D341Med (cell line): ENCODE results near the gene PDHX.
"Not testable (repeated sequence)": the region's sequence is repeated elsewhere in the genome, so short reads cannot be mapped to it uniquely, and the experiment has no call there.

Source experiments
- DNase-seq: peaks from one replicate; pipeline ENCODE4 v3.0.0; 2012; ENCODE audit warnings: low spot score

Gene PDHX

DNA sequence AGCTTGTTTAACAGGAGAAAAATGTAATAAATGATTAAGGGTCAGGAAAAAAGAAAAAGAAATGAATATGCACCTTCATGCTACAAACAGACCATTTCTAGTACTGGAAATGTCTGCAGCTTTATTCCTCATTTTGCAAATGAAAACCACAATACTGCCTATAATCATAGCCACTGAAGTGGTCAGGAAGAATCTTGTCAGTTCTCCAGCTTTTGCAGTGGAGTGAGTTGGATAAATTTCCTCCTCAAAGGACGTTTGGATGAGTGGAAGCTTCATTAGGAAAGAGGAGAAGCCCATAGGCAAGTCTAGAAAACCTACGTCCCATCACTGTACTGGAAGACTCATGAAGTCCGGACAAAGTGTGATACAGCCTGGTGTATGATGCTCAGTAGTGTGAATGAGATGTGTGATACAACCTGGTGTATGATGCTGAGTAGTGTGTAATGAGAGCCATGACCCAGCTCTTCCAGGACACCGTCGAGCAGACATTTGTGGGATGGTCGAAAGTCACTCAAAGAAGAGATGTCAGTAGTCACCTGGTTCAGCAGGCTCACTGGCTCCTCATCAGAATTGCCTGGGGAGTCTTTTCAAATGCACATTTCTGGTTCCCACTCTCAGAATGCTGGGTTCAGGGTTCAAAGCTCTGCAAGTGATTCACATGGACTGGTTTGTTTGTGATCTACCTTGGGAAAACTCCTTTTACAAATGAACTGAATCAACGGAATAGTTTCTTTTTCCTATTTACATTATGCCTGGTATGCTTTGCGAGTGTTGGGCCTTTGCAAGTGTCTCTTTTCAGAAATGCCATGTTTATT, 101.3 kb downstream of the PDHX start:
- no peak for DNase-seq

DNA sequence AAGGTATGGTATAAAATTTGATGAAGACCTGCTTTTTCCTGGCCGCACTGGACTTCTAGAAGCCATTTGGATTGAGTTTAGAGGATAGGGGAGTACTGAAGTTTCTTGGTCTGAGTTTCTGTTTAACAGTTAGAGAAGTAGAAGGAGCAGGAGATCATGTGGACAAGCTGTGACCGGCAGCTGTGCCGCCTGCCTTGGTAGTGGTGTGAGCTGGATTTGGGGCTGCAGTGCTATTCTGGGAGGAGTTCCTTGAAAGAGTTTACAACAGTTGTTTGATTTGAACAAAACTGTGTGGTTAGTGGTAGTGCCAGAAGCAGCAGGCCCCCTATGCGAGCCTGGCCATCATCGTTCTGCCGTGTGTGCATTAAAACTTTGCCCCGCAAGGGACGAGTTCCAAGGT, 105.2 kb downstream of the PDHX start:
- no peak for DNase-seq

DNA sequence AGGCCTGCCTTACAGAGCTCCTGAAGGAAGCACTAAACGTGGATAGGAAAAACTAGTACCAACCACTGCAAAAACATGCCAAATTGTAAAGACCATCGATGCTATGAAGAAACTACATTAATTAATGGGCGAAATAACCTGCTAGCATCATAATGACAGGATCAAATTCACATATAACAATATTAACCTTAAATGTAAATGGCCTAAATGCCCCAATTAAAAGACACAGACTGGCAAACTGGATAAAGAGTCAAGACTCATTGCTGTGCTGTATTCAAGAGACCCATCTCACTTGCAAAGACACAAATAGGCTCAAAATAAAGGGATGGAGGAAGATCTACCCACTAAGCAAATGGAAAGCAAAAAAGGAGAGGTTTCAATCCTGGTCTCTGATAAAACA, 107.5 kb downstream of the PDHX start:
- DNase-seq = not testable (repeated sequence)

DNA sequence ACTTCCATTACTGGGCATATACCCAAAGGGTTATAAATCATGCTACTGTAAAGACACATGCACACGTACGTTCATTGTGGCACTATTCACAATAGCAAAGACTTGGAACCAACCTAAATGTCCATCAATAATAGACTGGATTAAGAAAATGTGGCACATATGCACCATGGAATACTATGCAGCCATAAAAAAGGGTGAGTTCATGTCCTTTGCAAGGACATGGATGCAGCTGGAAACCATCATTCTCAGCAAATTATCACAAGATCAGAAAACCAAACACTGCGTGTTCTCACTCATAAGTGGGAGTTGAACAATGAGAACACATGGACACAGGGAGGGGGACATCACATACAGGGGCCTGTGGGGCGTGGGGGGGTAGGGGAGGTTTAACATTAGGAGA, 111.6 kb downstream of the PDHX start:
- not testable (repeated sequence) for DNase-seq

DNA sequence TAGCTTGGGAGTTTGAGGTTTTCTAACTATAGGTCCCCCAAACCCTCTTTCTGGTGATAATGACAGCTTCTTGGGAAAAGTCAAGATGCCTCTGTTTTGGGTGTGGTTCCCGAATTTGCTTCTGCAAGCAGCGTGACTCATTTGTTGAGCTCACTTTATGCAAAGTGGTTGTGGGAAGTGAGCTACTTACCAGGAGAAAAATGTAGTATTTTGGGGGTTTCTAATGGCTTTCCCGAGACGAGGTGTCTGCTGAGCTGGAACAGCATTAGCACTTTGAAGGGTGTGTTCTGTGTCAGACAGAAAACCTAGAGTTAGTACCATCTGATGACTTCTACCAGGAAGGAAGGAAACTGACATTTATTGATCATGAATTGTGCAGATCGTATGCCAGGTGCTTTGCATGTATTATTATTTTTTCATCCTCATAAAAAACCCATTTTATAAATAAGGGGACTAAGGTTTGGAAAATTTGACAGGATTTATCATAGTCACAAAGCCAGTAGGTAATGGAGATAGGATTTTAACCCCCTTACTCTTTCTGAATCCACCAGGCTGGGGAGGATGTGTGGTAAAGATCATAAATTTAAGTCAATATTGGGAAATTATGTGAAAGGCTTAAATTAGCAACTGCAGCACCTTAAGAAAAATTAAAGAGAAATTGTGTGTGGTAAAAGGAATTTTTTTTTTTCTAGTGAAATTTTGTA, 113.7 kb downstream of the PDHX start:
- no peak for DNase-seq

DNA sequence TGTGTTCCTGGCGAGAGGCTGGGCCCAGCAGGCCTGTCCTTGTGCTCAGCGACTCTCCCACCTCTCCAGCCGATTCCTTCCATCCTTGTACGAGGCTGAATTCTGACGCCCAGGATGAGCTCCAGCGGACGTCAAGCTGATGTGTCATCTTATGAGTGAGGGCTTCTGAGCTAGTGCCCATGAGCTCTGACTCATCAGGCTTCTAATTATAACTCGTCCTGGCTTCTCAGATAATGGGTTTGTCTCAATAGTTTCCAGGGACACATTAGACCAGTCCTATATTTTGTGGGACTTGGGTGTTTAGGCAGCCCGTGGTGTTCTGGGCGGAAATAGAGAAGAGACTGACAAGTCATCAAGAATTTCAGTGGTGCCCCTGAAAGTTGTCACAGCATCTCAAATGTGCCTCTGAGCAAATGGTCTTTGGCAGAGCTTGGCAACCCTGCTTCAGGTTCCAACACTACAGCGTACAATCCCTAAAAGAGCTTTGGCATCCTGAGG, 114.3 kb downstream of the PDHX start:
- DNase-seq = no peak

DNA sequence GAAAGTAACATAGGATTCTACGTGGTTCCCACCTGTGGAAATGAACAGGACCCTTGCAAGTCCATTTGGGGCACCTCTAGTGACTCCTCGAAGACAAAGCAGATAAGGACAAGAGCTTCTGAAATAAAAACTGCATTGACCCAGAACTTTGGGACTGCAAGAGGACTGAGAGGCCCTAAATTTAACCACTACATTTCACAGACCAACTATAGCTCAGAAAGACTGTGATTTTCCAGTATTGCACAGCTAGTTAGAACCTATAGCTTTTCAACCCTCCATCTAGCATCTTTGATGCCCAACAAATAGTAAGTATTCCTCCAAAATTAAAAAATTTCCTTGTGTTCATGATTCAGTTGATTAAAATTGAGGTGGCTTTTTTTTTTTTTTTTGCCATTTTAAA, 114.9 kb downstream of the PDHX start:
- no peak for DNase-seq

DNA sequence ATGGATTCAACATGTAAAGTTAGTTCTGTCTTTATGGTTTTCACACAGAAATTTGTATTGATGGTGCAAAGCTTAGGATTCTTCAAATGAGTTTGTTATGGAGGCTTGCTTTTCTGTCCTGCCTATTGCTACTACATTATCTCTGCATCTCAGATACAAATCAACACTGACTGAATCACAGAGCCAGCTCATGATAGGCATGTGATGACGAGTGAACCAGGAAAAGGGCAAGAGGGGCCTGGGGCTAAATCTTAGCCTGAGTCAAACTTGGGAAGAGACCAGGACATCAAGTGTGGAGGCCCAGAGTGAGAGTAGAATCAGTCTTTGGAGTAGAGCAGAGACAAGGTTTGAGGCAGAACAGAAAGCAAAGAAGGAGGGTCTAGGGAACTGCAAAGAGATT, 115.4 kb downstream of the PDHX start:
- DNase-seq = no peak

DNA sequence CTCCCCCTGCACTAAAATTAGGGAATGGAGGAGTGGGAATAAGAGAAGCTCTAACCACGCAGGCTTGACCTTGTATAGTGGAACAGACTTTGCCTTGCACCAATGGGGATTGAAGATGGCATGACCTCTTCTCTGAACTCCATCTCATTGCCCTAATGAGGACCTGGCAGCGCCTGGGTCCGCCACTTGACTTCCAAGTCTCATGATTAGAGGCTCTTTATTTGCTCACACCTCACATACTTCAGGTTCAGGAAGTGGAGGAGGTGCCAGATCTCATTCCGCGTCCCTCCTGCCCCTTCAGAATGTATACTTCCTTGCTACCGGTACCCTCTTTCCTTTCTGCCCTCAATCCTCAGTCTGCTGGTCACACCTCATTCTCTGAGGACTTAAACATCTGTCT, 116.6 kb downstream of the PDHX start:
- DNase-seq = no peak

DNA sequence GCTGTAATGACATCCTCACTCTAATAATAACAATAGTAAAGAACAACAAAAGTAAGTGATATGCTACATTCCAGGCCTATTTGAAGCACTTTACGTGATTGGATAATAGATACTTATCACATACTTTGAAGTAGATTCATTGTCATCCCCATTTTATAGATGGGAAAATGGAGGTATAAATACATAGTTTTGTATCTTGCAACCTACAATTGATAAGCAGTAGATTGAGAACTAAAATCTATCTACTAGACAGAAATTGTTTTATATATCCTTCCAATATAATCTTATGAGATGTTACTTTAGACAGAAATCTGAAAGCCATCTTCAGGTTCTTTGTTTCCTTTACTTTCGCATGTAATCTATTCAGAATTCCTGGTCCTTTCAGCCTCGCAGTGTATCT, 118.0 kb downstream of the PDHX start:
- DNase-seq = no peak

DNA sequence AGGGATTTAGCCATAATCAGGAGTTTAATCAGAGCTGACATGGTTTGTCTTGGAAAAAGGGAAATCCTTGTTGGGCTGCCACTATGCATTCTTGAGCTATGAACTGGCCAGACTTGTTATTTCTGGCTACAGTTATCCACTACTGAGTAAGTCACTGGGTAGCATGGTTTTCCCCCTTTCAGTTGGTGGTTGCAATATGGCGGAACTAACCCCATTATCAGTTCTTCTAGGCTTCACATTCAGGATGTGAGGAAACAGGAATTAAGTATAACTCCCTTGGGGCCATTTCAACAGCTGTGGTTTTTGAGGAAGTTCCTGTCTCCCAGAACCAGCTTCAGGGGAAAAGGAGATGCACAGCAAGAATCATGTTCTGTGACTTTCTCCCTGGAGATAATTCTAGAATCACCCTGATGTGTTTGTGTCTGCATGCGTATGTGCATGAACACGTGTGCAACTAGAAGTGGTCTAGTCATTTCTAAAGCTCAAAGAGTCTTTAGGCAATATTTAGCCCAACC, 119.5 kb downstream of the PDHX start:
- DNase-seq = no peak

DNA sequence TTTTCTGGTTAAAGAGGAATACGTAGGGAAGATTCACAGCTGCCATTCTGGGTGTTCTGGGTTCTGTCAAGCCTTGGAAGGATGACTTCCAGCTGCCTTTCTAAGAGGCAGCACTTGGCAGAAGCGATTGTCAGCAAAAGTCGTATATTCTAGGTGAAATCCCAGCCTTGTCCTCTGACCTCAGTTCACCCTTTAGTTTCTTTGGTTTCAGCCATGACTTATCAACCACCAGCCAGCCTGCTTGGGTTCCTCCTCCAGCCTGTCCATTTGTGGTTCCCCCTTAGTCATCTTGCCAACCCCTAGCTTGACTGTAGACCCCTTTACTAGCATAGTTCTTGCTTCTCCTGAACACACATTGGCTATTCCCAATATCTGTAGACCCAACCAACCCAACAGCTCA, 120.2 kb downstream of the PDHX start:
- no peak for DNase-seq

DNA sequence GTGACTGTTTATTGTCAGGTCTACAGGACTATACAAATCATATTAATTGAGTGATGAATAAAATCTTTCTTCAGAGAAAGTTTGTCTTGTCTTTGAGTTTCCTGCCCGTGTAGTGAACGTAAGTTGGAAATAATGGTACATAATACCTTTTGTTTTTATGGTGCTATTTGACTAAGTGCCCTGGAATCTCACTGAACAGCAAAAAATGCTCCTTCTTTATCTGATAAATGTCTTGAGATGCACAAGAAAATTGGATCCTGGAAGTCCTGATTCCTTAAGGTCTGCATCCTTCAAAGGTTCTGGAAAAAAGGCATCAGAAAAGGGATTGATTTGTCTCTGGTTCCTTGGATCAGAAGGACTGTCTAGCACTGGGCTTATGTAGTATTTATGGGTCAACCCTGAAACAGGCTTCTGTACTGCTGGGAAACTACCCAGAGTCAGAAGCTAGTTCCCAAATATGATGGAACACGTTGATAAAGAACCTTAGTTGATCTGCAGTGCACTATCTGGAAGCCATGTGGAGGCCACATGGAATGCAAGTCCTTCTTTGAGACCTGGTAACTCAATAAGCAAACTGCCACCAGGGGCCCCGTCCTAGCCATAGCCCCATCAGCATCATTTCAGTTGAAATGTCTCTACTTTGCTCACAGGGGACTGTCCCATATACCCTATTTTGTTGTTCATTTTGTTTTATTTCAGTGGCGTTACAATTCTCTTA, 122.0 kb downstream of the PDHX start:
- DNase-seq = no peak

DNA sequence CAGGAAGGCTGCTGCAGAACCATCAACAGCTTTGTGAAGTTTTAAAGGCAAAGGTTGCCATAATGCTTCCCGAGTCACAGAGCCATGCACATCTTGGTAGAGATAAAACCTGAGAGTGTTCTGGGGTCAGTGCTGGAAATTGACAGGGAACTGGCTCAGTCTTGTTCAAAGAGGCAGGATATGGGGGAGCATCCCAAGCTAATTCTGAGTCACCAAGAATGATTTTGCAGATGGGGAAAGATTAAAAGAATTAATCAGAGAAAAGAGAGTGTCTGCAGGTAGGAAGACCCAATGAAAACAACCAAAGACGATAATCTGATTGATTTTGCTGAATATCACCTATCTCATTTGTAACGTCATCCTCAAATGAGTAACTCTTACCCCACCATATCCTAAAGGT, 122.7 kb downstream of the PDHX start:
- DNase-seq = no peak

DNA sequence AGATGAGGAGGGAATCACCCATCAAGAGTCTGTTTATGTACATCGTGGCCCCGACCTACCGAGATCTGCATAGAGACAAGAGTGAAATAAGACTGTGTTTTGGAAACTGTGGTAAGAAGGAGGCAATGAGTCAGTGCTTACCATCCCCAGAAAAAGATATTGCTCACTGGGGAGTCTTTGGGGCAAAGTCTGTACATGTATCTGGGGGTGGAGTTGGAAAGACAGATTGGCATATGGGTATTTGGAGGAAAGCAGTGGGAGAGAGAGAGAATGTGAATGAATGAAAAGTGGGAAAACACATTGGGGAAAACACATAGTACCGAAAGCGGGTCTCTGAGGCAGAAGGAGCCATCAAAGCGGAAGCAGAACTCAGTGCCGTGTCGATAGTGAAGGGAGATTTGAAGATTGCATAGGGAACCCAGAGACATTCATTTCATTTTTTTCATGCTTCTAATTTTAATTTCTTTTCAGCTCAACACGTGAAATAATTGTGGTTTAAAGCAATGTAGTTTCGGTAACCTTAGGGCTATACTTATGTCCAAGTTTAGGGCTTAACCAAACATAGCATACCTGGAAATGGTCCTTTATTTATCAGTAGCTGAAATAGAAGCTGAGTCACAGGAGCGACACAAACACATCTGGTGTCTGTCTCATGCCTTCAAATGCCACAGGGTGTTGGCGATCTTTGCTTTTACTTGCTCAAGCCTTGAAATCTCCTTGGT, 124.0 kb downstream of the PDHX start:
- DNase-seq = no peak

DNA sequence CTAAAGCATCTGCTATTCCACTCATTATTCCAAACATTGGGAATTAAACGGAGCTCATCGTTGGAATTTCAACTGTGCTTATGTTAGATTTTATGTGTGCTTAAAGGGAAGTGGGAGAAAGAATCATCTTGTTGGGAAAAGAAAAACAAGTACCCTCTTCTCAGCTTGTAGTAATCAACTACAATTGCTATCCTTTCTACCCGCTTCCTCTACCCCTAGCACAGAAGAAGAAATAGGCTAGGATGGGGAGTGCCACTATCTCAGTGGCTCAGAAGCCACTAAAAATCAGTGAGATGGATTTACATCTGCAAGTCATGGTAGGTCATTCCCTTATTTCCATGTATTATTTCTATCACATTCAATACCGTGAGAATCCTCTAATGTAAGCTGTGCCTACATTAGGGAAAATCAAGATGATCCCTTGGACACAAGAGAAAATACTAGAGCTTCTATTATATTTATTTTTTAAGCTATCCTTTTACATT, 124.7 kb downstream of the PDHX start:
- DNase-seq = no peak

DNA sequence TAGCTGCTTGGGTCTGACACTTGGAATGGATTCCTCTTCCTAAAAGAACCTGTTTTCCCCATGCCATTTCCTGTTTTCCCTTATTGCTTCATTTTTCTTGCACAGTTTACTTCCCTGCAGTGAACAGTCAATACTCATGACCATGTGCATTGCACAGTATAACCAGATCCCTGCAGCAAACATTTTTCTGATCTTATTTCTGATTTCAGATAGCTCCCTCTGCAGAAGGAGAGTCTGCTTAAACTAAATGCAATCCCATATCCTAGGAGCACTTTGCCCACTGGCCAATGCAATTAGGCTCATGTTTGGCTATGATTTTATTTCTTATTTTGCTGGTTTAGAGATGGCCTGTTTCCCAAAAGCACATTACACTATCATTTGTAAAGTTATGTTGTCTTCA, 125.8 kb downstream of the PDHX start:
- DNase-seq = no peak

DNA sequence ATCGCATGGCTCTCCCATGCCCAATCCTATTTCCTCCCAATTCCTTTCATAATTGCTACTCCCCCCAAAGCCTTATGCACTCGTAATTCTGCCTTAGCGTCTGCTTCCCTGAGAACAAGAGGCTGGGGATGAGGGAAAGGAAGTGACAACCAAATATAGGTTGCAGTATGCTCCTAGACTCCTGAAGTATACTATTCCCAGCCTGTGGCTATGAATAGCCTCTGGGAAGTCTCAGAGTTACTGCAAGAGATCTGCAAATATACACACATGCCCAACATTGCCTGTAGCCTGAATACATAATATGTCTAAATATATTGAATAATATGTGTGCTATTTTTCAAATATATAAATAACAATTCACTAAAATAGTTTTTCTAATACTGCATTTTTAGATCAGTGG, 126.5 kb downstream of the PDHX start:
- no peak for DNase-seq

DNA sequence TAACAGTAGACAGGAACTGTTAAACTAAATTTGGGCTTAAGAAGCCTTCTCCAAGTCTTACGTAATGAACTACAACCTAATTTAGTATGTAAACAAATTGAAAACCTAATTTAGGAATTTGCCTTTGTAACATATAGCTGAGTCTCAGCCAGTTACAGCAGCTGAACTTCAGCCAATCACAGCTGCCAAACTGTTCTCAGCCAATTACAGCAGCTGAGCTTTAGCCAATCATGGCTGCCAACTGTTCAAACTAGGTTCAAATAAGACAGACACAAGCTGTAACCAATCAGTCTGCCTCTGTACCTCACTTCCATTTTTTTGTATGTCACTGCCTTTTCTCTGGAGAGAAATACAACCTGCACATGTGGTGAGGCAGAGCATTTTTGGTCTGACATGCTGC, 127.5 kb downstream of the PDHX start:
- DNase-seq = no peak

DNA sequence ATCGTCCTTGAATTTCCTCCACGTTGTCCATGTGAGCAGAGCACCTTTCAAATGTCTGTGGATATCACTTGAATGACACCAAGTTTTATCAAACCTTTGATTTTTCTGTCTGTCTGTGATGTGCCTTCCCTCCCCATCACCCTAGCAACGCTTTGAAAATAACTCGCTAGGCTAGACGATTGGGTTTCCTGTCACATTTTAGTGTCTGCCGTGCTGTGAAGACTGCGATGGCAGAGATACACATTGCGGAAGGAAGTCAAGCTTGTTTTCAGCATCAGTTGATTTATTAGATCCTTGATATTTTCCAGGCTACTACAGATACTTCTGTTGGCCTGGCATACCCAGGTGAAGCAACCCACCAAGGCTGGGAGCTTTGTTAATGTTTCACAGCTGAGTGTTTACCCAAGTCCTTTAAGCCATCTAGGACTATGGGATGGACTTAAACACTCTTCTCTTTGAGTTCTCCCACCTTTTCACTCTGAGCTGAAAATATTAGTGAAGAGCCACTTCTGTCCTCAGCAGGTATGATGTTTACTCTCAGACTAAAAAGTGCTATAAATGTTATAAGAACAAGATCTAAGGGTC, 128.9 kb downstream of the PDHX start:
- no peak for DNase-seq
